Sigmoid colon (tissue), 4 donors: ENCODE data around the gene ZSCAN23.

Experiments used
- CTCF ChIP-seq, 4 experiments: fragments of 450-650 bp in 3 of 4; fragments of 200-600 bp in 1 of 4; IDR thresholded peaks; one replicate each; pipeline ENCODE4 v1.5.1; 2016 to 2019; ENCODE audit warnings: antibody characterized with exemption in 4 of 4, mild to moderate bottlenecking in 3 of 4, moderate library complexity in 2 of 4
- POLR2A ChIP-seq, 2 donors: fragments of 450-650 bp; IDR thresholded peaks; one replicate each; pipeline ENCODE4 v1.6.1; 2016; ENCODE audit warnings: antibody characterized with exemption in 2 of 2, mild to moderate bottlenecking in 2 of 2, moderate library complexity in 2 of 2
- POLR2AphosphoS5 ChIP-seq, 4 donors: sonication (generic); formaldehyde crosslinking; IDR thresholded peaks; one replicate each; pipeline ENCODE4 v1.6.1; 2017; ENCODE audit warnings: antibody characterized with exemption in 4 of 4

- no peak for TF ChIP-seq POLR2A (IDR thresholded peaks at IDR 0.05)
- TF ChIP-seq CTCF (IDR thresholded peaks at IDR 0.05) = no peak
- TF ChIP-seq POLR2AphosphoS5 (IDR thresholded peaks at IDR 0.05) = no peak
Measured at GRCh38 chr6:28401172-28401571, 42.1 kb downstream of the ZSCAN23 start.
